HK-2 (cell line): ENCODE results near the gene TUBGCP6.

Experiments
- DNase-seq: peaks from one replicate; pipeline ENCODE4 v3.0.0-alpha.2; 2018; ENCODE audit not compliant: unreplicated experiment

The TUBGCP6 gene, protein sequence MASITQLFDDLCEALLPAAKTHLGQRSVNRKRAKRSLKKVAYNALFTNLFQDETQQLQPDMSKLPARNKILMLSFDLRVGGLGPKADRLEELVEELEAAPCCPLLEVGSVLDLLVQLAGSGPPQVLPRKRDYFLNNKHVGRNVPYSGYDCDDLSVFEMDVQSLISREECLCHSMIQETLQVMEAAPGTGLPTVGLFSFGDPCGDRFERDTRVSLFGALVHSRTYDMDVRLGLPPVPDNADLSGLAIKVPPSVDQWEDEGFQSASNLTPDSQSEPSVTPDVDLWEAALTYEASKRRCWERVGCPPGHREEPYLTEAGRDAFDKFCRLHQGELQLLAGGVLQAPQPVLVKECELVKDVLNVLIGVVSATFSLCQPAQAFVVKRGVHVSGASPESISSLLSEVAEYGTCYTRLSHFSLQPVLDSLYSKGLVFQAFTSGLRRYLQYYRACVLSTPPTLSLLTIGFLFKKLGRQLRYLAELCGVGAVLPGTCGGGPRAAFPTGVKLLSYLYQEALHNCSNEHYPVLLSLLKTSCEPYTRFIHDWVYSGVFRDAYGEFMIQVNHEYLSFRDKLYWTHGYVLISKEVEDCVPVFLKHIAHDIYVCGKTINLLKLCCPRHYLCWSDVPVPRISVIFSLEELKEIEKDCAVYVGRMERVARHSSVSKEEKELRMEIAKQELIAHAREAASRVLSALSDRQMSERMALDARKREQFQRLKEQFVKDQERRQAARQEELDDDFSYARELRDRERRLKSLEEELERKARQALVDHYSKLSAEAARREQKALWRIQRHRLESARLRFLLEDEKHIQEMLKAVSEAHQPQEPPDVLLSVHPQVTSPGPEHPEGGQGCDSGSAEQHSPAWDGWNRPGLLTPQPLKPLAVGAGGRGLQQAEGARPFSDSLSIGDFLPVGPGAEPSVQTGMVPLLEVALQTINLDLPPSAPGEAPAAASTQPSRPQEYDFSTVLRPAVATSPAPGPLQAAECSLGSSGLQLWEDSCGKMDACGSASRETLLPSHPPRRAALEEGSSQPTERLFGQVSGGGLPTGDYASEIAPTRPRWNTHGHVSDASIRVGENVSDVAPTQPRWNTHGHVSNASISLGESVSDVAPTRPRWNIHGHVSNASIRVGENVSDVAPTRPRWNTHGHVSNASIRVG (N-terminal part only)

GRCh38 chr22:50244420-50245213 lies at the start of gene TUBGCP6:
Gene TUBGCP6 (minus strand): TSS chr22:50245023. CDS start chr22:50244459, 564 bp downstream.
- DNase-seq = peak; percentile 88

GRCh38 chr22:50294319-50294656 lies 49.5 kb upstream of the TUBGCP6 start:
- DNase-seq = no peak

DNA sequence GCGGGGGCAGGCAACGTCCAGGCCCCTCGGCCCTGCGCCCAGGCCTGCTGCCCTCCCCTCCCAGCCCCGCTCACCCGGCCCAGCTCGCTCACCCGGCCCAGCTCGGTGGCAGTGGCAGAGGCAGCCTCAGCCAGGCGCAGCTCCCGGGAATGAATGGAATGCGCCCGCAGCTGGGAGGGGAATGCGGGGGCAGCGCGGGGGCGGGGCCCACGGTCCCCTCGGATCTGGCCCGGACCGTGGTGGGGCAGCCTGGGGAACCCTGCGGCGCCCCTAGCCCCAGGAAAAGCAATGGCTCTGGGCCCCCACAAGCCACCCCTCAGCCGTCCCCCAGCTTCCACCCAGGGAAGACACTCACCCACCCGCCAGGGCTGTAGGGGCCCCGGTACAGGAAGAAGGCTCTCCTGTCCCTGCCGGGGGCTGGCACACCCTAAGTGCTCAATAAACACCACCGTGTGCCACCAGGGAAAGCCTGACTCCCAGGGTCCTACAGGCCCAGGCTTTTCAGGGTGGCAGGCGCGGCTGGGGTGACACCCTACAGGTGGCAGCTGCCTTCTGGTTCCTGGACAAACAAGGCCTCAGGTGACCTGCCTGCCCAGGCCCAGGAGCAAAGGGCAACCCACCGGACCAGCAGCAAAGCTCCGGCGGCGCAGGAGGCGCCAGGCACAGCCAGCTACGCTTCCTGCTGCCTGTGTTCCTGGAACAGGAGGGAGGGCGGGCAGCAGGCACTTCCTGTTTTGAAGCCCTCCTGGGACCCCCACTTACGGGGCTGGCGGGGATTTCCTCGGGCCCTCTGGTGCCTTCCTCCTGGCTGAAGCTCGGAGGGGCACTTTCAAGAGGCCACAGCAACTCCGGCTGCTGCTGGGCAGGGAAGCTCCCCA lies 48.9 kb upstream of the TUBGCP6 start:
- DNase-seq = peak; percentile 84

GRCh38 chr22:50292643-50293440 lies 48.0 kb upstream of the TUBGCP6 start:
- DNase-seq = peak; percentile 67

- no peak for DNase-seq
Observed at GRCh38 chr22:50289942-50290630, 45.3 kb upstream of the TUBGCP6 start.

GRCh38 chr22:50289151-50289941 lies 44.5 kb upstream of the TUBGCP6 start:
- DNase-seq = no peak

GRCh38 chr22:50287731-50288130 lies 42.9 kb upstream of the TUBGCP6 start:
- DNase-seq = no peak

DNA sequence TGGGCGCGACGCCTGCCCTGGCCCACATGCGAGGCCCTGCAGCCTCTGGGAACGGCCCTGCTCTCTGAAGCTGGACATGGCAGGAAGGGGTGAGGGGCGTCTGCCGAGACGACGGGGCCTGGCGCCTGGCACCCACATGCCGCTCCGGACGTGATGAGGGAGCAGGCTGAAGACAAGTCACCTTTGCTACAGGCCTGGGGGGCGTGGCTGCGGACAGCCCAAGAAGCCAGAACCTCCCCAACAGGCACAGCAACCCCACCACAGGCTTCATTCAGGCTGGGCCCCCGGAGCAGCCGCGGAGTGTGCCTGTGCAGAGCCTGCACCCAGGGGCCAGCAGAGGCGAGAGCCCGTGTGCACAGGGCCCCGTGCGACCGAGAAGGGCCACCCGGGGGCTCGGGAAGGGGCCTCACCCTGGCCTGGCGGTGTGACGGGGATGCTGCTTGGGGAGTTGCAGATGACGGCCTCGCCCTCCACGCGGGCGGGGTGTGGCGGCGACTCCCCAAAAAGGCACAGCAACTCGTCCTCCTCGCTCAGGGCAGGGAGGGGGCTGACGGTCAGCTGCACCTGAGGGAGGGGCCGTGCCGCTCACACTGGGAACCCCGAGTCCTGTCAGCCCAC lies 42.0 kb upstream of the TUBGCP6 start:
- DNase-seq = no peak

DNA sequence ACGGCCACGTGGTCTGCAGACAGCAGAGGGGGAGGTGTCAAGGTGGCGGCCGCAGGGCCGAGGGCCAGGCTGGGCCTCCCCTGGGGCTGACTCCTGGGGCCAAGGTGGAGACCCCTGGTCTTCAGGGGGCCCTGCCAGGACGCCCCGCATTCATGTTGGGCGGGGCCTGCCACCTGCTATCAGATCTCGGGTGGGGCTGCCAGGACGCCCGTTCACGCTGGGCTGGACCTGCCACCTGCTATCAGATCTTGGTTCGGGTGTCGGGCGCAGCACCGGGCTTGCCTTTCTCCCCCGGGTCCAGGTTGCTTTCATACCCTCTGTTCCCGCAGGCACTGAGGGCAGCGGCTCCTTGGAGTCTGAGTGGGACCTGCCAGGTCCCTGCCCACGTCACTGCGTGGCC lies 41.5 kb upstream of the TUBGCP6 start:
- DNase-seq = no peak

DNA sequence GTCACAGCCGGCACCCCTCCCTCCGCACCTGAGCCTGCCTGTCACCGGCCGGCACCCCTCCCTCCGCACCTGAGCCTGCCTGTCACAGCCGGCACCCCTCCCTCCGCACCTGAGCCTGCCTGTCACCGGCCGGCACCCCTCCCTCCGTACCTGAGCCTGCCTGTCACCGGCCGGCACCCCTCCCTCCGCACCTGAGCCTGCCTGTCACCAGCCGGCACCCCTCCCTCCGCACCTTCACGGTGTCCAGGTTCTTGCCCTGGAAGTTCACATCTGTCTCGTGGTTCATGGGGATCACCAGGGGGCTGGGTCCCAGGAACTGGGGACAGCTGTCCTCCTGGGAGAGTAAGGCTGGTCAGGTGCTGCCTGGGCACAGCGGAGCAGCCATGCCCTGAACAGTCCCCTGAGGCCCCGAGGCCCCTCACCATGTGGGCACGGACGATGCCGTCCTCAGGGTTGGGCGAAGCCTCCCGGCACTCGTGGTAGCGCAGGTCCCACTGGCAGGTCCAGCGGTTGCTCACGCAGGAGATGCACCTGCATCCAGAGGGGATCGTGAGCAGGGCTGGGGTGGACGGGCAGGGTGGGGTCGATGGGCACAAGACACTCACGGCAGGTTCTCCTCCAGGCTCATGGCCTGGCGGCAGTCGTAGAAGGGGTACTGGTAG lies 40.9 kb upstream of the TUBGCP6 start:
- DNase-seq = no peak

DNA sequence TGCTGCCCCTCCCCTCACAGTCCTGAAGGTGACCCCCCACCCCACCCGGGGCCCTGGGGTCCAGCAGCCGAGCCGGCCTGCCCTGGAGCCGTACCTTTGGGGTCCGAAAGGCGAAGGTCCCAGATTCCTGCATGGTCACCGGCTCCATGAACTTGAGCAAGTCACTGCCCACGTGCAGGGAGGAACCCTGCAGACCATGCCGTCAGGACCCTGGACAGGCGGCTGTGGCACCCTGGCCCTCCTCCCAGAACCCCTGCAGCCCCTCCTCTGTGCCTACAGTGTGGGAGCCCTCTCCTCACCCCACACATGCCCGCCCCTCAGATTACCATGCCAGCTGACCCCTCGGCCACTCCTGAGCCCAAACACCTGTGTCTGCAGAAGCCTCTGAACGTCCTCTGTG lies 39.7 kb upstream of the TUBGCP6 start:
- no peak for DNase-seq

- no peak for DNase-seq
Observed at GRCh38 chr22:50283821-50284220, 39.0 kb upstream of the TUBGCP6 start.

- DNase-seq = peak; percentile 85
Observed at GRCh38 chr22:50282361-50283155, 37.7 kb upstream of the TUBGCP6 start.

DNA sequence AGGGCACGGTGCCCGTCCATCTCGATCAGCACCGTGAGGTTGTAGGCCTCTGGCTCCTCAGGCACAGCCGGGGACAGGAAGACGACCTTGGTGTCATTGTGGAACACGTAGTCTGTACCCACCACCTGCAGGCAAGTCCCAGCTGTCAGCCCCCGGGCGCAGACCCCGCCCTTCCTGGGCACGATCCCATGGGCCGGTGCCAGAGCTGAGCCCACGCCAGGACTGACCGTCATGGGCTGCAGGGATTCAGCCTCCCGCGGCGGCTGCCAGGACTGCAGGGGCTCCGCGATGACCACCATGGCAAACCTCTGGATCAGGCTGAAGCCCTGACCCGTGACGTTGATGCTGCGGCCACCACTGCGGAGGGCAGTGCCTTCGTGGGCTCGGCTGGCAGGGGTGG lies 37.1 kb upstream of the TUBGCP6 start:
- no peak for DNase-seq

GRCh38 chr22:50281384-50281760 lies 36.5 kb upstream of the TUBGCP6 start:
- DNase-seq = no peak

- no peak for DNase-seq
Observed at GRCh38 chr22:50280708-50281383, 36.0 kb upstream of the TUBGCP6 start.
